Mucosa of rectum (tissue), 2 donors: ENCODE measurements around the gene E4F1.

ENCODE experiments used
- H3K27ac ChIP-seq, 2 donors: one replicate each; pipeline ENCODE4 v1.7.0; 2013; ENCODE audit warnings: inconsistent platforms in 2 of 2, low read depth in 2 of 2, low read length in 2 of 2
- H3K27me3 ChIP-seq, 2 donors: one replicate each; pipeline ENCODE4 v1.7.0; 2013; ENCODE audit warnings: low read length in 2 of 2; ENCODE audit not compliant: control insufficient read depth in 2 of 2, insufficient read depth in 2 of 2
- H3K36me3 ChIP-seq, 2 donors: one replicate each; pipeline ENCODE4 v1.7.0; 2013; ENCODE audit warnings: low read length in 2 of 2; ENCODE audit not compliant: control insufficient read depth in 2 of 2, insufficient read depth in 2 of 2
- H3K4me1 ChIP-seq, 2 donors: one replicate each; pipeline ENCODE4 v1.7.0; 2013; ENCODE audit warnings: low read length in 2 of 2, mild to moderate bottlenecking in 1 of 2; ENCODE audit not compliant: control insufficient read depth in 2 of 2, insufficient read depth in 2 of 2
- H3K4me3 ChIP-seq, 2 donors: one replicate each; pipeline ENCODE4 v1.7.0; 2013; ENCODE audit warnings: low read length in 2 of 2
- H3K9ac ChIP-seq, 2 donors: one replicate each; pipeline ENCODE4 v1.7.0; 2013; ENCODE audit warnings: low read length in 2 of 2, low read depth in 1 of 2, mild to moderate bottlenecking in 1 of 2
- H3K9me3 ChIP-seq, 2 donors: one replicate each; pipeline ENCODE4 v1.7.0; 2013; ENCODE audit warnings: low read length in 2 of 2; ENCODE audit not compliant: control insufficient read depth in 2 of 2
- donor health status: healthy.
- donor health status: Normal muscosa, but diverticular disease.

Gene E4F1

GRCh38 chr16:2189252-2189893 lies 34.0 kb upstream of the E4F1 start:
- peaks cover 6 to 10% of the 10 kb centered on the region in 2 donors for H3K27me3 ChIP-seq
- H3K36me3 ChIP-seq, result no peaks in the 10 kb centered on the region
- no peak overlapping the region for H3K9ac ChIP-seq
- no peak overlapping the region for H3K27ac ChIP-seq
- H3K4me1 ChIP-seq, result no peaks in the 10 kb centered on the region
- H3K9me3 ChIP-seq, result no peaks in the 10 kb centered on the region
- H3K4me3 ChIP-seq, result no peak overlapping the region

GRCh38 chr16:2190002-2190658 lies 33.3 kb upstream of the E4F1 start:
- Histone ChIP-seq H3K9ac (no peak overlapping the region), H3K27me3 (peaks cover 13 to 15% of the 10 kb centered on the region in 2 donors), H3K4me3 (no peak overlapping the region), H3K36me3 (no peaks in the 10 kb centered on the region), H3K27ac (no peak overlapping the region), H3K9me3 (no peaks in the 10 kb centered on the region), H3K4me1 (no peaks in the 10 kb centered on the region)

- no peaks in the 10 kb centered on the region for H3K36me3 ChIP-seq
- H3K9ac ChIP-seq, result no peak overlapping the region
- peaks cover 17 to 20% of the 10 kb centered on the region in 2 donors for H3K27me3 ChIP-seq
- no peak overlapping the region for H3K4me3 ChIP-seq
- H3K27ac ChIP-seq, result no peak overlapping the region
- H3K4me1 ChIP-seq, result peaks cover 0 to 3% of the 10 kb centered on the region in 2 donors
- no peaks in the 10 kb centered on the region for H3K9me3 ChIP-seq
These were observed 32.5 kb upstream of the E4F1 start for GRCh38 chr16:2190659-2191445.

GRCh38 chr16:2191446-2191706 lies 32.0 kb upstream of the E4F1 start:
- Histone ChIP-seq H3K9ac (no peak overlapping the region), H3K36me3 (no peaks in the 10 kb centered on the region), H3K27ac (no peak overlapping the region), H3K9me3 (no peaks in the 10 kb centered on the region), H3K27me3 (peaks cover 17 to 20% of the 10 kb centered on the region in 2 donors), H3K4me1 (peaks cover 0 to 4% of the 10 kb centered on the region in 2 donors), H3K4me3 (no peak overlapping the region)

GRCh38 chr16:2194166-2194834 lies 29.1 kb upstream of the E4F1 start:
- Histone ChIP-seq H3K4me3 (no peak overlapping the region), H3K27me3 (peaks cover 30 to 37% of the 10 kb centered on the region in 2 donors), H3K9ac (no peak overlapping the region), H3K4me1 (peaks cover 0 to 4% of the 10 kb centered on the region in 2 donors), H3K36me3 (no peaks in the 10 kb centered on the region), H3K9me3 (no peaks in the 10 kb centered on the region), H3K27ac (no peak overlapping the region)

GRCh38 chr16:2194852-2195321 lies 28.5 kb upstream of the E4F1 start:
- no peak overlapping the region for H3K27ac ChIP-seq
- H3K36me3 ChIP-seq, result no peaks in the 10 kb centered on the region
- no peak overlapping the region for H3K4me3 ChIP-seq
- H3K4me1 ChIP-seq, result peaks cover 0 to 4% of the 10 kb centered on the region in 2 donors
- no peak overlapping the region for H3K9ac ChIP-seq
- peaks cover 30 to 37% of the 10 kb centered on the region in 2 donors for H3K27me3 ChIP-seq
- no peaks in the 10 kb centered on the region for H3K9me3 ChIP-seq

- Histone ChIP-seq H3K4me1 (peaks cover 0 to 4% of the 10 kb centered on the region in 2 donors), H3K27ac (no peak overlapping the region), H3K27me3 (peaks cover 30 to 37% of the 10 kb centered on the region in 2 donors), H3K9me3 (no peaks in the 10 kb centered on the region), H3K36me3 (no peaks in the 10 kb centered on the region), H3K4me3 (no peak overlapping the region), H3K9ac (no peak overlapping the region)
These were observed 27.8 kb upstream of the E4F1 start for GRCh38 chr16:2195322-2196161.

GRCh38 chr16:2196162-2196980 lies 27.0 kb upstream of the E4F1 start, which contains the start of gene CASKIN1:
Gene CASKIN1 (minus strand): TSS chr16:2196605. CDS start chr16:2196432, 173 bp downstream.
- H3K9me3 ChIP-seq, result no peaks in the 10 kb centered on the region
- H3K4me3 ChIP-seq, result no peak within 1 kb of the TSS
- H3K4me1 ChIP-seq, result peaks cover 0 to 4% of the 10 kb centered on the region in 2 donors
- H3K27ac ChIP-seq, result no peak within 1 kb of the TSS
- no peak within 1 kb of the TSS for H3K9ac ChIP-seq
- no peaks in the 10 kb centered on the region for H3K36me3 ChIP-seq
- H3K27me3 ChIP-seq, result peaks cover 30 to 37% of the 10 kb centered on the region in 2 donors
